Smooth muscle cell of the coronary artery (primary cell): ENCODE data around the gene AQP10. TPM values are rescaled to one million over a fixed set of nuclear protein-coding genes. Genes with fewer than 3 reads are reported as not detected.

ENCODE experiments used
- total RNA-seq: library from RNA; depleted of rRNA; stranded (reverse); fragments of >200 nt; gene quantifications from 2 replicates; pipeline ENCODE4 v1.2.3, GENCODE V29; 2014; ENCODE audit warnings: low replicate concordance

The AQP10 gene
- total RNA-seq = 0.12 and 0.15 TPM in 2 replicates

DNA sequence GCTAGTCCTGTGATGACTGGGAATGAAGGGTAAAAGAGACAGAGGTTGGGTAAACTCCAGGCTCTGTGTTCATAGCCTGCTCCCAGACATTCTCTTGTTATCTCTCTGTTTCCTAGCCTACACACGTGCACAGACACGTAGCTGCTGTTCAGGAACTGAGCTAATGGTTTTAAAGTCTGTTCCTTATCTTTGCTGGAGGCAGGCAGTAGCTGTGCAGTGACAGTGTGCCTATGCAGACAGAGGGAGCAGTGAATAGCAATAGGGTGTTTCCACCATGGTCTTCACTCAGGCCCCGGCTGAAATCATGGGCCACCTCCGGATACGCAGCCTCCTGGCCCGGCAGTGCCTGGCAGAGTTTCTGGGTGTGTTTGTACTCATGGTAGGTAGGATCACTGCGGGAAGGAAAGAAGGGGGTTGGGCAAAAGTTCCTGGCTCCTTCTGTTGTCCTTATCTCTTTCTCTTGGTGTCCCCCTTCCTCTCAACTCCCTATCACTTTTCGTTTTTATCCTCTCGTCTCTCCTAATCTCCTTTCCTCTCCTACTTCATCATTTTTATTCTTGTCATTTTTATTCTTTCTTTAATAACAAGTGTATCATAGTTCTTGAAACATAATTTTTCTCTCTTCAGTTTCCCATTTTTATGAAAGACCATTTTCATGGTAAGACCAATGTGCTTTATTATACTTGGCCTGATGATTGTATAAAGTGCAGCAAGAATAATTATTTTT lies at the start of gene AQP10:
Gene AQP10 (plus strand): TSS at position 212 of the 727 bp plus-strand sequence. CDS start 63 bp downstream, at position 275.

DNA sequence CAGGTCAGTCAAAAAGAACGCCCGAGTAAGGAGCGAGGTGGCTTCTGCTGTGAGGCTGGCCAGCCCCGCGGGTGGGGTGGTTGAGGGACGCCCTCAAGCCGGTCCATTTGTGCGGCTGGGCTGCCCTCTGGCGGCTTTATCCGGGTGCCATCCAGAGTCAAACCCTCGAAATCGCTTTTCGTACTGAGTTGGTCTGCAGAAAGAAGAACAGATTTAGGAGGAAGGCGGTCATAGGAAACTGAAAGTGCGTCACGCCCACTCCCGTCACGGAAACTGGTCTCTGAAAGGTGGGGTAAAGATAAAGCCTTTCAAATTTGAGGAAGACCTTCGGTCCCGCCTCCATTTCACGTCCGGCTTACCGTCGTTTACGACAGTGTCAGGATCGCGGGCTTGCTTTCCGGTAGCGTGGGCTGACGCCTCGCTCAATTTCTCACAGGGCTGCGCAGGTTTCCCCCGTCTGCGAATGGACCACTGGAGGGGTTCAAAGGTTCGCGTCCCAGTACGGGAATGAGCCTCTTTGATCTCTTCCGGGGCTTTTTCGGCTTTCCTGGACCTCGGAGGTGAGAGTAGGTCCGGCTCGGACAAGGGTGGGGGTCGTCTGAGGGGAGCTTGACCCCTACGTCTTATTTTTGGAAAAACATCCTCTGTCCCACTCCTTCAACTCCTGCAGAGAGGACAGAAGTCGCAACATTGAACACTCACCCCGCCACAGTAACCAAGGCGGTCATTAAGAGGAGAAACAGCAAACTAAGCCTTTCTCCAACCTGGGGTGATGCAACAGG lies 48.5 kb upstream of the AQP10 start, which contains the start of gene HAX1:
Gene HAX1 (plus strand): TSS at position 413 of the 782 bp plus-strand sequence. CDS start 95 bp downstream, at position 508.

GRCh38 chr1:154324669-154325582 lies 4.0 kb downstream of the AQP10 start, which contains the start of gene ATP8B2:
ATP8B2 (plus strand) TSS chr1:154325525; CDS start chr1:154328142, 2,617 bp downstream.

Other genes starting within 250 kb of the AQP10 start
- under 0.01 and 0.12 TPM in 2 replicates for gene NUP210L, start 166.0 kb upstream of the AQP10 start, total RNA-seq
- 517 and 625 TPM in 2 replicates for gene TPM3, start 129.0 kb upstream of the AQP10 start, total RNA-seq
- gene CFAP141, start 114.8 kb upstream of the AQP10 start, total RNA-seq = not detected in 2 replicates
- 48.1 and 61.1 TPM in 2 replicates for gene UBAP2L, start 100.1 kb upstream of the AQP10 start, total RNA-seq
- gene HAX1, start 48.5 kb upstream of the AQP10 start, total RNA-seq = 70.4 and 120 TPM in 2 replicates
- 112 and 199 TPM in 2 replicates for gene ATP8B2, start 4.4 kb downstream of the AQP10 start, total RNA-seq
- 1.1 and 12.5 TPM in 2 replicates for gene IL6R, start 84.2 kb downstream of the AQP10 start, total RNA-seq
- gene TDRD10, start 181.1 kb downstream of the AQP10 start, total RNA-seq = not detected in 2 replicates
- gene SHE, start 181.3 kb downstream of the AQP10 start, total RNA-seq = under 0.01 and 0.12 TPM in 2 replicates
- gene UBE2Q1, start 237.6 kb downstream of the AQP10 start, total RNA-seq = 21.9 and 50.7 TPM in 2 replicates
- gene CHRNB2, start 246.7 kb downstream of the AQP10 start, total RNA-seq = 0.23 TPM in 1 of 2 replicates, not detected in the other